Activated naive CD4-positive, alpha-beta T cell treated with Interleukin-2 at 50 U/mL for 16 hours (primary cell): ENCODE data around the gene C17orf78.
"Not testable (repeated sequence)": the region's sequence is repeated elsewhere in the genome, so short reads cannot be mapped to it uniquely, and the experiment has no call there.

Source experiments
- DNase-seq: peaks from one replicate; pipeline ENCODE4 v3.0.0-alpha.2; 2020

Gene C17orf78

DNA sequence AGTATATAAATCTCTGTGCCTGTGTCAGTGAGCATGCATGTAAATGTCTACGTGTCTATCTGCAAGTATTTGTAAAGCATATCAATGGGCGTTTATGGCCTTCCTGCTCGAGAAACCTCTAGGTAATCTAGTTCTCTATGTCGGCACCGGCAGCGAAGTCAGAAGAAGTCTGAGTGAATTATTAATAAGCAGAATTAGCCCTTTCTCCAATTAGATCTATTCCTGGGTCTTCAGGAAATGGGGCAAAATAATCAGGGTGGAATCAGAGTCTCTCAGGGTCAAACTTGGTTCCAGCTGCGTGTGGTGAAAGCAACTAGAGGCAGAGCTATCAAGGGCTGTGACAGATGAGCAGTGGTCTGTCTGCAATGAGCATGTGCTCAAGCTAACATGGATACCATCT lies at the start of gene C17orf78:
TSS of gene C17orf78 (plus strand) at position 280 of the 400 bp plus-strand sequence. CDS start at position 388, 108 bp downstream.
- DNase-seq, result no peak

DNA sequence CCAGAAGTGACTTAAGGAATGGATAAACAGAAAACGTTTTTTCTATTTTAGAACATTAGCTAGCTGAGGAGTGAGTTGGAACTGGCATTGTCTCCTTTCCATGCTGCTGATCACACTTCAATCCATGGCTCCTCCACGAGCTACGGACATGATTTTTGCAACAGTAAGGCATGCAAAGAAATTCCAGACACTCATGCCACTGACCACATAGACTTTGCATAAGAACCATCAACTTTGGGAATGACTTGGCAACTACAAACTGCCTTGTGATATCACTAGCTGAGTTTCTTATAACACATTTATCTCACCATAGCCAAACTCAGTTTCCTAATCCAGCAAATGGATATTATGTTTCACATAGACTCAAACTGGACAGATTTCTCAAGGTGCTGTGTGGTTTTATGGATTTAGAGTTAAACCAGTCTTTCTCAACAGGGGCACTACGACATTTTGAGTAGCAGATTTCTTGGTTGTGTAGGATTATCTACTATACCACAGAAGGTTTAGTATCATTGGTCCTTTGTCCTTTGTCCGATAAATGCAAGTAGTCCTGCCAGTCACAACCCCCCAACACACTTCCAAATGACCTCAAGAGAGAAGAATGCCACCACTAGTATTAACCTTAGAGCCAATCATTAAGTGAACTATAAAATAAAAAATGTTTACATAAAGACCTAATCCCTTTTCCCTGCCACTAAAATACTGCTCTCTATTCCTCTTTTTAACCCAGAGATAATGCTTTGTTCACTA lies 48.3 kb upstream of the C17orf78 start:
- DNase-seq, result no peak

DNA sequence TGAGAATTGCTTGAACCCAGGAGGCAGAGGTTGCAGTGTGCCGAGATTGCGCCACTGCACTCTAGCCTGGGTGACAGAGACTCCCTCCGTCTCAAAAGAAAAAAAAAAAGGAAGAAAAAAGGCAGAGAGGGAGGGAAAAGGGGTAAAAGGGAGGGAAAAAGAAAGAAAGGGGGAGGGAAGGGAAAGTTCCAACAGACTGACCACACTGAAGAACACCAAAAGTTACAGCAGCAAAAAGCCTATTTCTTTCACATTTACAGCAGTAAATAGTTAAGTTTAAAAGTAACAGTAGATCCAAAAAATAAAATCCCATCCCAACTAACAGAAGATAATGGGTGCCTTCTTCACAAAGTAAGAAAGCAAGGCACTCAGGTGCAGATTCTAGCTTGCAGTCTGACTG lies 36.9 kb upstream of the C17orf78 start:
- no peak for DNase-seq

DNA sequence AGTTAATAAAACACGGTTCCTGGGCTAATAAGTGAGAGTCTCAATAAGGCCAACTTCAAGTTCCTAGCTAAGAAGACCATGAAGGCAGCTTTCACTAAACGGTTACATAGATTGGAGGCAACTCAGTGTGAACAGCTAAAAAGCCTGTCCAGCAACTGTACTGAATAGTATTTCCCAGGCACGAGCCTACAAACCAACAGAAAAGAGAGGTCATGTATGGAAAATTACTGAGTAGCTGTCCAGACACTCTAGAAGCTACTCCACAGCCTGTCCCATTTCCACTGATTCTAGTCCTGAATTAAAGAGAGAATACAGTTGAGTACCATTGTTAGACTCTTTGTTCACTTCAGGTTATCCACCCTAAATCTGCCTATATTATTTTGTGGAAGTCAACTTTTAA lies 36.5 kb upstream of the C17orf78 start:
- no peak for DNase-seq

DNA sequence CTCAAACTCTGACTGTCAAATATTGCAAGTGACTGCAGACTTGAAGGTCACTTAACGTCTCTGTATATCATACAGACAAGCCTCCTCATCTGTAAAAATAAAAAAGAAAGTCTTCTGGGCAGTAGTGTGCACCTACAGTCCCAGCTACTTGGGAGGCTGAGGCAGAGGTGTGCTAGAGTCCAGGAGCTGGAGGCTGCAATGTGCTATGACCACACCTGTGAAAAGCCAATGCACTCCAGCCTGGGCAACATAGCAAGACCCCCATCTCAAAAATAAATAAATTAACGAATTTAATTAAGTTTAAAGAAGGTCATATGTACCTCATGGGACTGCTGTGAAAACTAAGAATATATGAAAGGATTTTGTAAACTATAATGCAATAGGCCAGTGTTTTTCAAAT lies 35.0 kb upstream of the C17orf78 start:
- DNase-seq, result no peak

DNA sequence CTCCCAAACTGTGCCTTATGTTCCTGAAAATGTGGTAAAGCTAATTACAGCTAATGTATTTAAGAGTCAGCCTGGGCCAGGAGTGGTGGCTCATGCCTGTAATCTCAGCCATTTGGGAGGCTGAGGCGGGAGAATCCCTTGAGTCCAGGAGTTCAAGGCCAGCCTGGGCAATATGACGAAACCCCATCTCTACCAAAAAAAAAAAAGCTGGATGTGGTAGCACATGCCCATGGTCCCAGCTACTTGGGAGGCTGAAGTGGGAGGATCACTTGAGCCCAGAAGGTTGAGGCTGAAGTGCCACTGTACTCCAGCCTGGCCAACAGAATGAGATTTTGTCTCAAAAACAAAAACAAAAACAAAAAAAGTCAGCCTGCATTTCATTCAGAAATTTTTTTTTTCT lies 33.2 kb upstream of the C17orf78 start:
- no peak for DNase-seq

DNA sequence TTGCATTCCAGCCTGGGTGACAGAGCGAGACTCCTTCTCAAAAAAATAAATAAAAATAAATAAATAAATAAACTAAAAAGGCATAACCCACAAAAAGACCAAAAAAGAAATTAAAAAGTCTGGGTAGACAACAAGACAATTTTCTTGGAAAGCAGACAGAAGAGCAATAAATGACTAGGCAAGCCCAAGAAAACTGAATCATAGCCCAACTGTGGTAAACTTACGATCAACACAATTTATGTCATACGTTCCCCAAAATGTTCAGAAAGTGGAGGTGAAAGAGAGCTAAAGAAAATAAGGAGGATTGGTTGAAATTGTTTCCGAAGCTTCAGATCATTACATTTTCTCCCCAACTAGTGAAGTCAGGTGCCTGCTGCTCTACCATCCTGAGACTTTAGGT lies 31.3 kb upstream of the C17orf78 start:
- no peak for DNase-seq

DNA sequence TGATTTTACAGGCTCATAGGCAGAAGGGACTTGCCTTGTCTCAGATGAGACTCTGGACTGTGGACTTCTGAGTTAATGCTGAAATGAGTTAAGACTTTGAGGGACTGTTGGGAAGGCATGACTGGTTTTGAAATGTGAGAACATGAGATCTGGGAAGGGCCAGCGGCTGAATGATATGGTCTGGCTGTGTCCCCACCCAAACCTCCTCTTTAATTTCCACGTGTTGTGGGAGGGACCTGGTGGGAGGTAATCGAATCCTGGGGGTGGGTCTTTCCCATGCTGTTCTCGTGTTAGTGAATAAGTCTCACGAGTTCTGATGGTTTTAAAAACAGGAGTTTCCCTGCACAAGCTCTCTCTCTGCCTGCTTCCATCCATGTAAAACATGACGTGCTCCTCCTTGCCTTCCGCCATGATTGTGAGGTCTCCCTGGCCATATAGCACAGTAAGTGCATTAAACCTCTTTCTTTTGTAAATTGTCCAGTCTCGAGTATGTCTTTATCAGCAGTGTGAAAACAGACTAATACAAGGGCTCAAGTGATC lies 28.9 kb upstream of the C17orf78 start:
- not testable (repeated sequence) for DNase-seq

DNA sequence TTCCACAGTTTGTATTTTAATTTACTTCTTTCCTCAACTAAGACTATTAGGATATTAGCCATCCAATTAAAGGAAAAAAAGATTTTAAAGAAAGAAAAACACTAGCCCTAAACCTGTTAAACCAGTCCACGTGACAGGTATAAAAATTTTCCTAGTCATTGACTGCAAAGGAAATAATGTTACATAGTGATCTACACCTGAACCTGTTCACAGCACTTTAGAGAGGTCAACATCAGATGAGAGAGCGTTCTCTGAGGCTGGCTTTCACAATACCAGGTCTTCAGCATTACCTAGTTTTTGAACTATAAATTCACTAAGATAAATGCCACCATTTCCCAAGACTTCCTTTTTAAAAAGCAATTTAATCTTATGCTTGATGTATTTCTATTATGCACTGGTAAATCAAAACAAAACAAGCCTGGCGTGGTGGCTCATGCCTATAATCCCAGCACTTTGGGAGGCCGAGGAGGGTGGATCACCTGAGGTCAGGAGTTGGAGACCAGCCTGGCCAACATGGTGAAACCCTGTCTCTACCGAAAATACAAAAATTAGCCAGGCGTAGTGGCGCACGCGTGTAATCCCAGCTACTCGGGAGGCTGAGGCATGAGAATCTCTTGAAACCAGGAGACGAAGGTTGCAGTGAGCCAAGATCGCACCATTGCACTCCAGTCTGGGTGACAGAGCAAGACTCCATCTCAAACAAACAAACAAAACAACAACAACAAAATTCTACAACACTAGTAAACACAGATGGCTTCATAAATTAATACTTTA lies 18.8 kb upstream of the C17orf78 start:
- DNase-seq, result not testable (repeated sequence)

DNA sequence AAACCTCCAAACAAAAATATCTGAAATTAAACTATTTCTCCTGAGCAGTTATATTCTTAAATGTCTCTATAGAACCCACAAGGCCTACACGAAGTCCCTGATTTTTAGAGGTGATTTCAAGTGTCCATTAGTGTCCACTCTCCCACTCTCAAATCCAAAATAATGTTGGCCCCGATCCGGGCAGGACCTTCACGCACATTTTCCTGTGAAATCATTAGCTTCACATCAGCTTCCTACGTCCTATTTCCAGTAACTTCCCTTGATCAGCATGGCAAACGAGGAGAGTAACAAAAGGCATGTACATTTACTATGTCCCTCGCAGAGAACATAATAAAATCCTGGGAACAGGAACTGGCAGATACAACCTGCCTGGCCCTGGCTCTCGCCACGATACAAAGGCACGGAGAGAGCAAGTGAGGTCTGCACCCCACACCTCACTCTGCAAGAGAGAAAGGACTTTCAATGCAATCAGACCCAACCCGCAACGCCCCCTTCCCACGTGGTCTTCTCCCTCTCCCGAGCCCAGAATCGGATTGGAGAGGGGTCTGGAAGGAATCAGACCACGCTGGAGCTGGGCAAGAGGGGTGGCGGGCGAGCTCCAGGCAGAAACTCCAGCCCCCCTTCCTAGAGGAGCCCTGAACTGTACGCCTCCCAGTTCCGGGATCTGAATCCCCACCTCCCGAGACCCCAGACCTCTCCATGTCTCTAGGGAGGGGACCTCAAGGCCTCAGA lies 17.5 kb upstream of the C17orf78 start:
- DNase-seq, result peak; percentile 40

DNA sequence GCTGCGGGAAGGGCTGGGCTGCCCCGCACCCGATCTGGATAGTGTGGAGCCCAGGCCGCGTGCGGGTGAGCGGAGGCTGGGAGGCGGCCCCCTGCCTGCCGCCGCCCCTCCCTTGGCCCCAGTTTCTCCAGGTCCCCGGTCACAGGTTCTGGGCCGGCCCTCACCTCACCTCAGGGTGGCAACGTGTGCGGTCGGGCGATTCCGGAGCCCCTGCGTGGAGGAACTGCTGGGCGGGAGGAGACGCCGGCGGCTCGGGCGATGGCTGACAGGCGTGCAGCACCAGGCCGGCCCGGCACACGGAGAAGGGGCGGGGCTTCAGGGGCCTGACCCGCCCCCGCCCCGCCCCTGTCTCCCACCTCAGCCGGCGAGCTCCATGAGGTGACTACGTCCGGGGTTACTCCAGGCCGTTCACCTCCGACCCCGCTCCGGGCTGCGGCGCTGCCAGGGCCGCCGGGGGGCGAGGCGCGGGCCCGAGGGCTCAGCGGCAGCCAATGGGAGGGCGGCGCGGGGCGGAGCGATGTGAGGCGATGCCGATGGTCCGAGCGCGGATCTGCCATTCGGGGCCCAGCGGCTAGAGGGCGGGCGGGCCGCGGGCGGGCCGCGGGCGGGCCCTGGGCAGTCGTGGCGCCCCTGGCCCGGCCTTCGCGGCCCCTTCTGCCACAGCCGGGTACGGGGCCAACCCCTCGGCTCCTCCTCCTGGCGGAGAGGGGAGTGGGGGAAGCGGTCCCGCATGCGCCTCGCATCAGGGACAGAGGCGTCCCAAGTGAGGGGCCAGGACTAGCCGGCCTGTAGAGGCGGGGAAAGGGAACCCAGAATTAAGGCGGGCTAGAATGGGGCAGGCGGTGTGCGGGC lies 16.7 kb upstream of the C17orf78 start:
- peak; percentile 91 for DNase-seq

DNA sequence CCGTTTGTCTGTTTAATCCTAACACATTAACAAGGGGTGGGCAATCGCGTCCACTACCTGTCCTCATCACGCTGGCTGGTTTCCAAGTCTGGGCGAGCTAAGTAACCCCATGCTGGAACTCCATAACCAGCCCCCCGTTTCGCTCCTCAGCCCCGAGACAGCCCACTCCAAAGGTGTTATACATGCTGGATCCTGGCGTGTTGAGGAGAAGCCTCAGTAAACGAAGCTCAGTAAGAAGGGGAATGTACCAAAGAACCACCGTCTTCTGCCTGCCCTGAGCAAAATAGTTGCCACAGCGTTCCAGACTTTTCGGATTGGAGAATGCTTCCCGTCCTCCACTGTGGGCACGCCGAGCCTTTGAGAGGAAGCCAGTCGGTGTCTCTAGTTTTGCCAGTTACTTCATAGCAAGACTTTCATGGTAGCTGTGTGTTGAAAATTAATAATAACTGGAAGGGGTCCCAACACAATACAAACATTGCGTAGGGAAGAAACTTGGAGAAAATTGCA lies 16.1 kb upstream of the C17orf78 start:
- no peak for DNase-seq

DNA sequence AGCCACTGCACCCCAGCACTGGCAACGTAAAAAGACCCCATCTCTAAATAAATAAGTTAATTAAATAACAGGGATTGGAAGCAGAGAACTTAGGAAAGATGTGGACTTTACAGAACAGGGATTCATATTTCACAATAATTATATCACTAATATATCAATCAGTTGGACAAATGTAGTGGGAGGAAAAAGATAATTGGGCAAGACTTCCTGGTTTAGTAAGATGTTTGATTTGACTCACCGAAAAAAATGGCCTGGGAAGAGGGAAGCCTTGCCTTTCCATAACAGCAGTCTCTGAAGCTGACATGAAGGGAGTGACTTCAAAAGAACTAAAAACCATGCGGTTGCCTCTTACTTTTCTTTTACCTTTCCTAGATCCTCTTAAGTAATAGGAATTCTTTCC lies 15.2 kb upstream of the C17orf78 start:
- no peak for DNase-seq

DNA sequence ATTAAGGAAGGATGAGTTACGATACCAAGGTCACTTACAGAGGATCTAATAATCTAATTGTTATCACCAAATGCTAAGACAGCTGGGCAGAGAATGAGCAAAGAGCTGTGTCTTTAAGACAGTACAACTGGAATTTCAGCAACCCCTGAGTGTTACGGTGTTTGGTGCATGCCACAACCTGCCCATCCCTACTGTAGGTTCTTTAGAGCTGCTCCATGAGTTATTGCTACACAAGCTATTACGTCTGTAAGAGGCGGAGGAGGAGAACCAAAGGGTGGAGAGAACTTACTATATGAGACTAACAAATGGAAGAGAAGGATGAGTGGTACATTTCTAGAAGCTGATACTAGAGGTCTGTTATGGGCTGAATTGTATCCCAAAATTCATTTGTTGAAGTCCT lies 14.2 kb upstream of the C17orf78 start:
- DNase-seq, result no peak

DNA sequence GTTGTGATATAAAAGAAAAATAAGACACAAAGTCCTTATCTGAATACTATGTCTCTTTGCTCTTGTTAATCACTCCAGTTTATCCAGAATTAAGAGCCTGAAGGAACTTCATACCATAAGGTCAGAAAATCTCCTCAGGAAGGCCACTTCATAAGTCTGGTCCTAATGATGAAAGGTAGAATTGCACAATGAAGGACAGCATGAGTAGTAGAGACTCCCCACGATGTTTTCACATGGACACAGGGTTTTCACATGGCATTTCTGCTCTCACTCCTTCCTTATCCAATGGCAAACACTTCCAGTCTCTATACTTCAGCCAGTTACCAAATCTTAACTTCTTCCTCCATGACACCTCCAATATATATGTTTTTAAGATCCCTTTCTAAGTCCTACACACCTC lies 10.2 kb upstream of the C17orf78 start:
- no peak for DNase-seq

DNA sequence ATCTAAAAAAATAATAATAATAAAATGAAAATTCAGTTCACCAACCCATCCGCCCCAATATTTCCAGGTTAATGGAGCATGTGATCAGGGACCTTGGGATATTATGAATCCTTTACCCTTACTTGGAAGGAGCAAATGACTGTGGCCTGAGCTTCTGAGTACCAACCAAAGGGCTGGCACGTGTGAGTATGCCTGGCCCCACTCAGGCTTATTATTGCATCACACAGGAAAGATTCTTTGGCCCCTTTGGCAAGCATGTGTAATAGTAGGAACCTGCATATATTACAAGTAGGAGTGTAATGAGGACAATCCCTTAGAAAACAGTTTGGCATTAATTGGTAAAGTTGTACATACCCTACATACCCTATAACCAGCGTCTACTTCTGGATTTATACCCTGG lies 7.2 kb upstream of the C17orf78 start:
- DNase-seq, result no peak

DNA sequence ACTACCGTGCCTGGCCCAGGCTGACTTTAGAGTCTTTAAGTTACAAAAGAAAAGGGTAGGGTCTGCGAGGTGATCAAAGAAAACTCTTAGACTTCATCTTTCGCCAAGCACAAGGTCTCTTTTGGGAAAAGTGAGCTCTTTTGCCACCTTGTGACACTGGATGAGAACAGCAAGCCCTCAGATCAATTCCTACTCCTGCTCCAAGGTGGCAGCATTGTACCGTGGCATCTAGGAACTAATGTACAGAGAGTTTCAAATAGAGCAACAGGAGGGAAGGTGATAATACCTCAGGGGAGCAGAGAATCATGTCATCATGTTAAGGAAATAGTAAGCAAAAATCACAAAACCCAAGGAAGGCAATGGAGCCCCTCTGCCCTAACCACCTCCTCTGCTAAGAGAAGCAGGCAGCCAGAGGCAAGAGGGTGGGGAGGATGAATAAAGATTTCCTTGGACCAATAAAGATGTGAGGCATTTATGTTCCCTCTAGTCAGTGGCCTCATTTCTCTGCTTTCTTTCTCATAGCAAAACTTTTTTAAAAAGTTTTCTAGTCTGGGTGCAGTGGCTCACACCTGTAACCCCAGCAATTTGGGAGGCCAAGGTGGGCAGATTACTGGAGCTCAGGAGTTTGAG lies 2.1 kb upstream of the C17orf78 start:
- DNase-seq, result peak; percentile 67

DNA sequence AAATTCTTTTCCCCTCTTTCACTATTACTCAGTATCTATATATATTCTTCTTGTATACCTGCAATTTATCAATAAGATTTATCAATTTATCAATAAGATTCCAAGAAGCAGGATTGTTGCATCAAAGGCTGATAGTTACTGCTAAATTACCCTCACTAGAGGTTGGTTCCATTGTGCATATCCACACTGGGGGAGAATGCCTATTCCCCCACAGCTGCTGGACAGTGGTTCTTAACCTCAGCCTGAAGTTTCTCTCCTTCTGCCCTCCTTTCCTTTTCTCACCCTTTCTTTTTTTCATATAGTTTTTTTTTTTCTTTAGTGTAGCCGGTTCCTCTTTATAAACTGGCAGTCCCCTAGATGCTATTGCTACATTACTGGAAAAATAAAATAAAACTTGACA lies 6.3 kb downstream of the C17orf78 start:
- DNase-seq, result no peak

DNA sequence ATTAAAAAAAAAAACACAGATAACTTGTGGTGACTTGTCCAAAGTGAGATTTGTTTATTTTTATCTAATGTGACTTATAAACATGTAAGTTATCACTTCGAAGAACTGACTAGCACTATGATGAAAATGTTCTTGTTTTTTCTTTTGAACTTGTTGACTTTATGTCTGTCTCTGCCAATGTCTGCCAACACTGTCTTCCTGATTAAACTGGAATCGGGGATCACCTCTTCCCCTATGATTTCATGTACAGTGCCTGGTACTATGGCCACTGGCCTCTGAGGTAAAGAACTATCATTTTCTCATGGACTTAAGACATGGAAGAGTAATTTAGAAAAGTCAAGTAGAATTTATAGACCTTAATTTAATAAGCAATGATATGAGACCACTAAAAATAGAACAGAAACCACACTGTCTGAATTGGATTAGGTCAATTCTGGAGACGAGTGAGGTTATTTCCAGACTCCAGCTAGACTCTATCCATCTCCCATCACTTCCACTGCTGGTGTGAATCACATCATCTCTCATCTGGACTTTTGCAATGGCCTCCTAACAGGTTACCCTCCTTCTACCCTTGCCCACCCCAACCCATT lies 8.9 kb downstream of the C17orf78 start:
- DNase-seq, result no peak

DNA sequence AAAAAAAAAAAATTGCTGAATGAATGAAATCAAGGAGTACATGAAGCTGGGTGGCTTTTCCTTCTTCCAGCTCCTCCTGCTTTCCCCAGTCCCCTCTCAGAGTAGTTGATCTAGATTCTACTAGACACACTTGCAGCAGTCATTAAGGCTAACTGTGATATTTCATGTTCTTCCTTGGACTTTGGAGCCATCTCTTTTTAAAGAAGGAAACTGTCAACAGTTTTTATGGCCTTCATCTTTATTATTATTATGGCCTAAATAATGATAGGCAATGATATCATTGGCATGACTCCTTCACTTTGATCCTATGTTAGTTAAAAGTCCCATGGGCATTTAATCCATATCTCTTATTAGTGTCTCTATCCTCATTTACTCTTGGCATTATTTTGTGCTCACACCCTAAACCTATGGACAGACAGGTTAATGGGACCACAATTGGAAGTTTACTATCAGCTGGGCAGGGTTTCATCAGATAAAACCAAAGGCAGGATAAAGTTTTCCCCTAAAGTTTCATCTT lies 9.7 kb downstream of the C17orf78 start:
- no peak for DNase-seq

DNA sequence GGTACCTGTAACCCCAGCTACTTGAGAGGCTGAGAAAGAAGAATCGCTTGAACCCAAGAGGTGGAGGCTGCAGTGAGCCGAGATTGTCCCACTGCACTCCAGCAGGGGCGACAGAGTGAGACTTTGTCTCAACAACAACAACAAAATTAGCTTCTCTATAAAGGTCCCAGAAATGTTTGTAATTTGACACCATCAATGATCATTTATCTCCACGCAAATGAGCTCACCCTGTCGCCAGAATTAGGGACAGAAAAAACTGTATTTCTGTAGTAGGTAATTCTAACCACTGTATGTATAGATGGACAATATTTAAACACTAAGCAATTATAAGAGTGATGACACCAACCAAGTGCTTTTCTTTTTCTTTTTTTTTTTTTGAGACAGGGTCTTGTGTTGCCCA lies 10.7 kb downstream of the C17orf78 start:
- DNase-seq, result no peak
